PC-9 (cell line): Measurements from ENCODE around the gene DPP10. TPM values are rescaled to one million over a fixed set of nuclear protein-coding genes. Genes with fewer than 3 reads are reported as not detected.

Source experiments
- BruUV-seq: library from RNA; stranded (reverse); fragments of 400-500 nt; replicated peaks from 2 replicates; lab custom pipeline; 2021; lab: Mats Ljungman, UMichigan
- CTCF ChIA-PET: fragments of 300-600 bp; sonication (Branson Sonifier 250); formaldehyde crosslinking; loops from one replicate; lab custom pipeline; 2022; ENCODE audit warnings: antibody characterized with exemption; lab: Charles Lee
- POLR2A ChIA-PET: fragments of 300-600 bp; sonication (Branson Sonifier 250); formaldehyde crosslinking; loops from one replicate; lab custom pipeline; 2022; ENCODE audit warnings: antibody characterized with exemption; ENCODE audit not compliant: unreplicated experiment; lab: Charles Lee
- DNase-seq, 2 experiments: peaks; one replicate each; pipeline versions ENCODE4 v3.0.0 to v3.0.0-alpha.2; 2015 to 2022; ENCODE audit warnings: mixed read lengths in 1 of 2
- H2AFZ ChIP-seq: fragments of 200-600 bp; sonication (generic); 2 replicates; pipeline ENCODE4 v1.8.1; 2017; ENCODE audit warnings: antibody characterized with exemption
- H3F3A ChIP-seq: fragments of 200-600 bp; sonication (generic); 2 replicates; pipeline ENCODE4 v1.8.1; 2017; ENCODE audit warnings: antibody characterized with exemption, mild to moderate bottlenecking, low read depth; ENCODE audit not compliant: insufficient read depth
- H3K27ac ChIP-seq: fragments of 200-600 bp; sonication (generic); 2 replicates; pipeline ENCODE4 v1.6.1; 2016; ENCODE audit warnings: mixed run types
- H3K27me3 ChIP-seq: fragments of 200-600 bp; sonication (generic); 2 replicates; pipeline ENCODE4 v1.6.1; 2016; ENCODE audit warnings: low read depth, mixed run types; ENCODE audit not compliant: insufficient read depth
- H3K36me3 ChIP-seq: fragments of 200-600 bp; sonication (generic); 2 replicates; pipeline ENCODE4 v1.6.1; 2016; ENCODE audit warnings: low read depth, mixed run types
- H3K4me1 ChIP-seq: fragments of 200-600 bp; sonication (generic); replicated peaks from 2 replicates; pipeline ENCODE4 v1.6.1; 2016; ENCODE audit warnings: mixed run types; ENCODE audit not compliant: insufficient read depth
- H3K4me2 ChIP-seq: fragments of 200-600 bp; sonication (generic); 2 replicates; pipeline ENCODE4 v1.6.1; 2017; ENCODE audit warnings: mixed run types
- H3K4me3 ChIP-seq: fragments of 200-600 bp; sonication (generic); 2 replicates; pipeline ENCODE4 v1.6.1; 2016; ENCODE audit warnings: mixed run types
- H3K79me2 ChIP-seq: fragments of 200-600 bp; sonication (generic); 2 replicates; pipeline ENCODE4 v1.6.1; 2017; ENCODE audit warnings: low read depth, mixed run types
- H3K9me2 ChIP-seq: fragments of 200-600 bp; sonication (generic); 2 replicates; pipeline ENCODE4 v1.8.1; 2017; ENCODE audit warnings: mild to moderate bottlenecking; ENCODE audit not compliant: insufficient read depth
- H3K9me3 ChIP-seq: fragments of 200-600 bp; sonication (generic); 2 replicates; pipeline ENCODE4 v1.8.1; 2016; ENCODE audit warnings: low read depth; ENCODE audit not compliant: insufficient read depth
- H4K20me1 ChIP-seq: fragments of 200-600 bp; sonication (generic); 2 replicates; pipeline ENCODE4 v1.8.1; 2017; ENCODE audit not compliant: insufficient read depth
- EZH2 ChIP-seq: fragments of 200-600 bp; sonication (generic); IDR thresholded peaks from 2 replicates; pipeline ENCODE4 v1.8.0; 2017; ENCODE audit warnings: antibody characterized with exemption, low read depth
- intact Hi-C: fragments of 100-400 bp; cut with micrococcal nuclease; formaldehyde crosslinking; loops from one replicate; pipeline ENCODE4 v1.10.0; 2022; ENCODE audit not compliant: unreplicated experiment
- total RNA-seq: library from RNA; stranded (reverse); gene quantifications from 2 replicates; pipeline ENCODE4 v1.2.3, GENCODE V29; 2021
- TF ChIP-seq, protein P1 (sequence below): fragments of 200-600 bp; sonication (generic); conservative IDR thresholded peaks from 2 replicates; pipeline ENCODE4 v1.6.1; 2017; ENCODE audit warnings: mixed run types, antibody characterized with exemption, mild to moderate bottlenecking, moderate library complexity

DPP10 gene
- total RNA-seq, 1 experiment from 2014 or later = not detected

DNA sequence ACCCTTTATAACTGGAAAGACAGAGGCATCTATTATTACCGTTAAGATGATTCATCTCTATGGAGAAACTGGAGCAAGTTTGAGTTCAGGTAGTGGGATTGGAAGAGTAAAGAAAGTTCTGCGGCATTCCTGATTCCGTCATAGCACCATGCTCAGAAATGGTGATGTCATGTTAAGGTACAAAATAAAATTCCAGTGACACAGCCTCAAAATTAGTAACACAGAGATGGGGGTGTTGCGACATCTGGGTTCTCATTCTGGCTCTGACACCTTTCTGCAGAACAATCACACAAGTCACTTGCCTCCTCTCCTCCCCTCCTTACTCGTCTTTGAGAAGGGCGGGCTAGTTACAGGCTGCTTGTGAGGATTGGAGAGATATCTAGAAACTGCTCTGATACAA is 105.7 kb downstream of the DPP10 start:
- no peaks in the 10 kb centered on the region for H3K9me2 ChIP-seq
- no peak overlapping the region for H3K4me3 ChIP-seq
- no peaks in the 10 kb centered on the region for H3K9me3 ChIP-seq
- H3K27ac ChIP-seq = no peak overlapping the region
- no TSS peak for BruUV-seq
- POLR2A ChIA-PET = no interaction called here
- H3K79me2 ChIP-seq = no peaks in the 10 kb centered on the region
- TF ChIP-seq EZH2 = no peak
- TF ChIP-seq, protein P1, sequence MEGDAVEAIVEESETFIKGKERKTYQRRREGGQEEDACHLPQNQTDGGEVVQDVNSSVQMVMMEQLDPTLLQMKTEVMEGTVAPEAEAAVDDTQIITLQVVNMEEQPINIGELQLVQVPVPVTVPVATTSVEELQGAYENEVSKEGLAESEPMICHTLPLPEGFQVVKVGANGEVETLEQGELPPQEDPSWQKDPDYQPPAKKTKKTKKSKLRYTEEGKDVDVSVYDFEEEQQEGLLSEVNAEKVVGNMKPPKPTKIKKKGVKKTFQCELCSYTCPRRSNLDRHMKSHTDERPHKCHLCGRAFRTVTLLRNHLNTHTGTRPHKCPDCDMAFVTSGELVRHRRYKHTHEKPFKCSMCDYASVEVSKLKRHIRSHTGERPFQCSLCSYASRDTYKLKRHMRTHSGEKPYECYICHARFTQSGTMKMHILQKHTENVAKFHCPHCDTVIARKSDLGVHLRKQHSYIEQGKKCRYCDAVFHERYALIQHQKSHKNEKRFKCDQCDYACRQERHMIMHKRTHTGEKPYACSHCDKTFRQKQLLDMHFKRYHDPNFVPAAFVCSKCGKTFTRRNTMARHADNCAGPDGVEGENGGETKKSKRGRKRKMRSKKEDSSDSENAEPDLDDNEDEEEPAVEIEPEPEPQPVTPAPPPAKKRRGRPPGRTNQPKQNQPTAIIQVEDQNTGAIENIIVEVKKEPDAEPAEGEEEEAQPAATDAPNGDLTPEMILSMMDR = no peak
- H3K4me2 ChIP-seq = no peak overlapping the region
- no peaks in the 10 kb centered on the region for H4K20me1 ChIP-seq
- intact Hi-C loops = no loop called here
- no peaks in the 10 kb centered on the region for H3K36me3 ChIP-seq
- no peak for DNase-seq
- CTCF ChIA-PET = no interaction called here
- H3K4me1 ChIP-seq = no peaks in the 10 kb centered on the region
- H2AFZ ChIP-seq = no peak overlapping the region
- no peaks in the 10 kb centered on the region for H3F3A ChIP-seq
- peaks cover 26% of the 10 kb centered on the region; the same call in 1 of the 2 replicates for H3K27me3 ChIP-seq

DNA sequence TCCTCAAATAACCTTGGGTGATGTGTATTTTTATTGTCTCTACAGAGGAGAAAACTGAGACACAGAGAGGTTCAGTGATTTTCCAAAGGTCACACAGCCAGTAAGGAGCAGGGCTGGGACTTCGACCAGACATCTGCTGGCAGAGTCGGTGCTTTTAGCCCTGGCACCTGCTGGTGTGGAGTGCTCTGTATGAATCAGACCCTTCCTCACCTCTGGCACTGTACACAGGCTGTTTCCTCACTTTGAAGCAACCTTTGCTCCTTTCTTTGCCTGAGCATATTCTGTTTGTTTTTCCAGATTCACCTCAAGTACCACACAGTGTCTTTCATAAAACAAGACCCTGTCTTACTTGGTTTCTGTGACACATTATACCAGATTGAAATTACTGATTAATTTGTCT is 107.9 kb downstream of the DPP10 start:
- intact Hi-C loops = loop anchor here (5.0 kb wide), 1 partner anchor 573 kb away; no protein-coding TSS in a partner anchor
- no peak for DNase-seq
- Histone ChIP-seq H3K79me2 (no peaks in the 10 kb centered on the region), H3K36me3 (no peaks in the 10 kb centered on the region), H3F3A (no peaks in the 10 kb centered on the region), H3K9me2 (no peaks in the 10 kb centered on the region), H3K27ac (no peak overlapping the region), H3K27me3 (peaks cover 27% of the 10 kb centered on the region; the same call in 1 of the 2 replicates), H3K9me3 (no peaks in the 10 kb centered on the region), H3K4me1 (no peaks in the 10 kb centered on the region), H4K20me1 (no peaks in the 10 kb centered on the region), H2AFZ (no peak overlapping the region), H3K4me3 (no peak overlapping the region), H3K4me2 (no peak overlapping the region)
- TF ChIP-seq EZH2 = no peak
- ChIA-PET CTCF (no interaction called here), POLR2A (no interaction called here)
- no TSS peak for BruUV-seq

DNA sequence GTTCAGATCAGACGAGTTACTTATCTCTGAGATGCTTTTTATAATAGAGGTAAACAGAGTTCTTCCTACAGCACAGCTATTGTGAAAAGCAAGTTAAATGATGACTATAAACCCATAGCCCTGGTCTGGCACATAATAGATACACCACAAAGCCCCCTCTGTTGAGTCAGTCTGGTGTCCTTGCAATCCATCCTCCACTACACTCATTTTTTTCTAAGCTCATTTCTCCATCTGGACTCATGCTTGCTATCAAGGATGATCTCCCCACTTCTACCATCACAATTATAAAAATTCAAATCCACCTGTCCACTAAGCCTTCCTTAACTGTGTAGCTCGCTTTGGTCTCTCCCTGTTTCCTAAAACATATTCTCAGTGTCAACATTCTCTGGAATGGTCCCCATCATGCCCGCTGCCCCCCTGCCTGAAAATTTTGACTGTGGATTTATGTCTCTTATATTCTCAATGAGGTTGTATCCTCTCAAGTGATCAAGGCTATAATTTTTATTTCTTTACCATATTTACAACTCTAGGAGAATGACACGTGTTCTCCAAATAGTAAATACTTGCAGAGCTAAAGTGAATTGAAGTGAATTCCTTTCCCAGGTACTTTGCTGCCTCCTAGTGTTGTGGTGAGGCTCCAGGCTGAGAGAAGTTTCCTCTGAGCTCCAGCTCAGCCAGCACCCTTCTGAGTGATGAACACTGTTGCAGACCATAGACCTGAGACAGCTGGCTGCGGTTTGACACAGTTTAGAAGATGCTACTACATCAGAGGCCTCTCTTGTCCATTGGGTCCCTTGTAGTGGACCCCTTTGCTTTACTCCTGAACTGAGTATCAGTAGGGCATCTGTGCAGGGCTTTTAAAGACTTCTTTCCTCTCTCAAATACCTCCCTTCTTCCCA is 108.7 kb downstream of the DPP10 start:
- TF ChIP-seq, protein P1 = peak; percentile 72
- TF ChIP-seq EZH2 = no peak
- CTCF ChIA-PET = no interaction called here
- no peaks in the 10 kb centered on the region for H3K36me3 ChIP-seq
- no peaks in the 10 kb centered on the region for H3F3A ChIP-seq
- H3K27ac ChIP-seq = no peak overlapping the region
- H3K4me3 ChIP-seq = no peak overlapping the region
- no peaks in the 10 kb centered on the region for H3K4me1 ChIP-seq
- intact Hi-C loops = loop anchor here (5.0 kb wide), 1 partner anchor 574 kb away; no protein-coding TSS in a partner anchor
- DNase-seq = peak in 1 of 2 experiments; percentile 28
- H2AFZ ChIP-seq = no peak overlapping the region
- POLR2A ChIA-PET = no interaction called here
- no peaks in the 10 kb centered on the region for H4K20me1 ChIP-seq
- no peak overlapping the region for H3K4me2 ChIP-seq
- H3K27me3 ChIP-seq = peaks cover 27% of the 10 kb centered on the region; the same call in 1 of the 2 replicates
- BruUV-seq = no TSS peak
- no peaks in the 10 kb centered on the region for H3K9me2 ChIP-seq
- no peaks in the 10 kb centered on the region for H3K9me3 ChIP-seq
- H3K79me2 ChIP-seq = no peaks in the 10 kb centered on the region
